ENCODE results near the gene ZNF853.
"Not testable (repeated sequence)": the region's sequence is repeated elsewhere in the genome, so short reads cannot be mapped to it uniquely, and the experiment has no call there.

Gene ZNF853

DNA sequence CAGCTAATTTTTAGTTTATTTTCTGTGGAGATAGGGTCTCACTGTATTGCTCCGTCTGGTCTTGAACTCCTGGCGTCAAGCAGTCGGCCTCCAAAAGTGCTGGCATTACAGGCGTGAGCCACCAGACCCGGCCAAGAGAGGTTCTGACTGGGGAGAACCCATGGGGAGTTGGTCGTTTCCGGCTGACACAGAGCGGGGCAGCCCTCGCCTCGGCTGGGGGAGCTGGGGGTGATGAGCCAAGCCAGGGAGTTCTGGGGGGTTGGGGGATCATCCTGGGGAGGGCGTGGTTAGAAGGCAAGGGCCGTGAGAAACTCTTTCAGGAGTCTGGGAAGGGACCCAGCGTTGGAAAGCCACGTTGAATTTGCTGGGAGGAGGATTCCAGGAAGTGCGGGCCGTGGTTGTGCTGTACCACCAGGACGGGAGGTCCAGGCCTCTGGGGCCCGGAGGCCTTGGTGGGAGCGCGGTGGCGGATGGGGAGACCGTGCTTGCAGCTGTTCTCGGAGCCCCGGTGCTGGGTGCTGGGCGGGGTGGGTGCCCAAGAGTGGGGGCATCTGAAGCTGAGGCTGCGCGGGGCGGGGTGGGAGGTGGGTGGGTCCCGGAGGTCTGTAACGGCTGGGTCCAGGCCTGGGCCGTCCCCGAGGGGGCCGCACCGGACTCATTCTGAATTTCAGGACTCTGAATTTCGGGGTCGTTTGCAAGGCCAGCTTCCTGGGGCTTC is 8.4 kb upstream of the ZNF853 start:
- DNase-seq: no peak

DNA sequence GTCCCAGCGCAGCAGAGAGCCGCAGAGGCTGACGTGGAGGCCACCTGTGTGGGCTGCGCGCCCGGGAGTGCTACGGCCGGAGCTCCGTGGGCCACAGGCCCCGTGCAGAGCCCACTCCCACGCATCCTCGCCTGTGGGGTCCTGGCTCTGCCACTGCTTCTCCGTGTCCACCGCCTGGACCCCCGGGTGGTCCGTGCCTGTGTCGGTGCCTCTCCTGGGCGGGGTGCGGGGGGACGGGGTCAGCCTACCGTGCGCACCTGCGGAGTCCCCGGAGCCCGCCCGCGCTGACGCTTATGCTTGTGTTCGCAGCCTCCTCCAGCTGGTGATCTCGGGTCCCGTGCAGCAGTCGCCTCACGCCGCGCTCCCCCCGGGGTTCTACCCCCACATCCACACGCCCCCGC is 7.8 kb upstream of the ZNF853 start:
- no peak for DNase-seq

DNA sequence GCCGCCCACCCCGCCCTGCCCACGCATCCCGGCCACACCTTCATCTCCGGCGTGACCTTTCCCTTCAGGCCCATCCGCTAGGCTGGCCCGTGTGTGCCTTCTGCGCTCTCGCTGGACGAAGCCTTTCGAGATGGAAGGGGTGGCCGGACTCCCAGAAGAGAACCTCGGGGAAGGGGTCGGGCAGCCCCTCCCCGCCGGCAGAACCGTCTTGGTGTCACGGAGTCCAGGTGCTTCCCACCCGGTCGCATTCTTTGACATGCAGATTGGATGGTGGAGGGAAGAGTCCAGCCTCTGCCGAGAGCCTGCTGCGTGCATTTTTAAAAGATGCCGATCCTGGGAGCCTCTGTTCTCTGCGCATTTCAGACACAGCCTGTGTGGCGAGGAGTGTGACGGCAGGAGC is 7.3 kb upstream of the ZNF853 start:
- DNase-seq: no peak

DNA sequence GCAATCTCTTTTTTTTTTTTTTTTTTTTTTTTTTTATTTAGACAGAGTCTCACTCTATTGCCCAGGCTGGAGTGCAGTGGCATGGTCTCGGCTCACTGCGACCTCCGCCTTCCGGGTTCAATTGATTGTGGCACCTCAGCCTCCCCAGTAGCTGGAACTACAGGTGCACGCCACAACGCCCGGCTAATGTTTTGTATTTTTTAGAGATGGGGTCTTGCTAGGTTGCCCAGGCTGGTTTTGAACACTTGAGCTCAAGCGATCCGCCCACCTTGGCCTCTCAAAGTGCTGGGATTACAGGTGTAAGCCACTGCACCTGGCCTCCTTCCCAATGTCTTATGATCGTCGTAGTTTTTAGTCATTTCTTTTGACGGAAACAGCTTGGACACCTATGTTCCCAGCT is 6.6 kb upstream of the ZNF853 start:
- no peak for DNase-seq

DNA sequence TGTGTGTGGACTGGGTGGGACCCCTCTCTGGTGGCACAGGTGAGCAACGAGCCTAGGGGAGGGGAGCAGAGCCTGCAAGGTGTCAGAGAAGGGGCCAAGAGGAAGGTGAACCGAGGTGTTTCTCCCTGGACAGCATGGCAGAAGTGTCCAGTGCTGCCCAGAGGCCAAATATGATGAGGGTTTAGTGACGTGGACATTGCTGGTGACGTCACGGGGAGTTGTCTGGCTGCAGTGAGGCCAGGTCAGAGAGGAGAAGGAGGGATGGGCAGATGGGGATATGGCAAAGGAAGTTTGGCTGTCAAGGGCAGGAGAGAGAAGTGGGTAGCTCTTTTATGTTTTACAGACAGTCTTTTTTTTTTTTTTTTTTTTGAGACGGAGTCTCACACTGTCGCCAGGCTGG is 2.6 kb upstream of the ZNF853 start:
- DNase-seq: no peak

DNA sequence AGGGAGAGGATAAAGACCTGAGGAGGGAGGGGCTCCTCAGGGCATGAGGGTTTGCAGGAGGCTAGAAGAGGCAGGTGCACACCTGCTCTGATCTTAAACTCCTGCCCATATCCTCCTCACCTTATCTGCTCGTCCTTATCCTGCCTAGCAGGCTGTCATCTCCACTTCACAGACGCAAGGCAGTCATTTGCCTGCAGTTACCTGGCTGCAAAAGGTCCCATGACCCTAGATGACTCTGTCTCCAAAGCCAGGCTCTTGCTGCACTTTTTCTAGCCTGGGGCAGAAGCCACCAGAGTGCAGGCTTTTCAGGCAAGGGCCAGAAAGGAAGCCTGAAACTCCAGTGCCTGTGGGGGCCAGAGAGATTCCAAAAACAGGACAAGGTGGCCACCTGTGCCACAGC is 1.7 kb upstream of the ZNF853 start:
- no peak for DNase-seq

DNA sequence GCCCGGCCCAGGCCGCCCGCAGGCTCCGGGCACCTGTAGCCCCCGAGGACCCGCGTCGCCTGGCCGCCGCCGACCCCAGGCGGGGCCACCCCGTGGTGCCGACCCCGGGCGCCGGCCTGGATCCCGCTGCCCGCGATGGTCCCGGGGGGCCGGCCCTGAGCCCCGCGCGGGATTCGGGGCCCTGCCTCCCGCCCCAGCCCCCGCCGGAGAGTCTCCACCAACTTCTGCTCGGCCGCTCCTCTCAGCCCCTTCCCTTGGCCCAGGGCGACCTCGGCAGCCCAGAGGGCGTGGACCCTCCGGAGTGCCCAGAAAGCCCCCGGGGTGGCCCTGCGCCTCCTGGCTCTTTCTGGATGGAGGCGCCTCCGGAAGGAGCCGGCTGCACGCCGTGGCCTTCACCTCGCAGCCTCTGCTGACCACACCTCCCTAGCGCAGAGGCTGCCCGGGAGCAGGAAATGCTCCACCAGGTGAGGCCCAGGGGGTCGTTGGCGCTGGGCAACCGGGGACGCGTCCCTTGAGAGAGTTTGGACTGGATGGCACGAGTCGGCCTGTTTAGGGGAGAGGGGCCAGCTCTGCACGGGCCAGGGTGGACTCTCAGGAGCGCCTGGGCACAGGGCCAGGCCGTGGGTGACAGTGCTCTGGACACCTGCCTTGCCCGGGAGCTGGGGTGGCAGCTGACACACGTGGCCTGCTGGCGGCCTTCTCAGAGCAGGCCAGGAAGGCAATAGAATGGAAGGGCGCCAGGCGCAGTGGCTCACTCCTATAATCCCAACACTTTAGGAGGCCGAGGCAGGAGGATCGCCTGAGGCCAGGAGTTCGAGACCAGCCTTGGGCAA is 529 bp downstream of the ZNF853 start:
- no peak for DNase-seq

DNA sequence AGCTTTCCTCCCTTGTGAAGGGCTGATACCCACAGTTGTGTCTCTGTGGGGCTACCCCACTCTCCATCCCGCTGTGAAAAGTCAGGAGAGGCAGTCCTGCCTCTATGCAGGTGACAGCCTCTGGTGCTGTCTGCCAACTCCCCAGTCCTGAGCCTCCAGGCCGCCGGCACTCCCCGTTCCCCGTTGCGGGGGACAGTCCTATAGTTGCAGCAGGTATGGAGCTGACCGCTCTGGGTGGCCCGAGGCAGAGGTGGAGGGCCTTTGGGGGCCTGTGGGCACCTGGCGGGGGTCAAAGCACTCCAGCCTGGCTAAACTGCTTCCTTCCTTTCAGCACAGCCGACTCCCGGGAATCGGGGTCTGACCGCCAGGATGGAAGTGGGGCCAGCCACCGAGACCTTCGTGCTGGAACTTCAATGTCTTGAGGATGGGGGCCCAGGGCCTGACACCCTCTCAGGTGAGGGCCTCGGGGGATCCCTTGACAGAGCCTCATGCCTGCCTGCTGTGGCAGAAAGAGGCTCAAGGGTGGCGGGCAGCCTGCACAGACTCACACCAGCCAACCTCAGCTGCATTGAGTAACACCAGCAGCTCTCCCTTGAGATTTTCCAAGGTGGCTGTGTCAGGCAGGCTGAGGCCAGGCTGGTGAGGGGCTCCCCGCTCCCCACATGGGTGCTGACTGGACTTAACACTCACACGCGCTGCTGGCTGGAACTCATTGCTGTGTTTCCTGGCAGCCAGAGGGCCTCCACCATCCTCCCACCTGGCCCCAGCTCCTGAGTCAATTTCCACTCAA is 1.6 kb downstream of the ZNF853 start:
- DNase-seq: no peak

DNA sequence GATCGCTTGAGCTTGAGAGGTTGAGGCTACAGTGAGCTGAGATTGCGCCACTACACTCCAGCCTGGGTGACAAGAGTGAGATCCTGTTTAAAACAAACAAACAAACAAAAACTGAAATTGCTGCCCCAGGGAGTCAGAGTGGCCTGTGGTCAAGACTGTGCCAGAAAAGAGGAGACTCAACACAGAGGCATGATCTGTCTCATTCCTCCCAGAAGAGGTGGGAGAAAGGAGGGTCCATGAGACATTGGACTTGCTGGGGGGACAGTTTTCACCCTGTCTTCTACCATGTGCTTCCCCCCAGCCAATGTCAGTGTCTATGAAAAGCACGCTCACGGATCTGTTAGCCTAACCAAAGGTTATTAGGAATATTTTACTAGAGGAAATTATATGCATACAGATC is 3.2 kb downstream of the ZNF853 start:
- no peak for DNase-seq

DNA sequence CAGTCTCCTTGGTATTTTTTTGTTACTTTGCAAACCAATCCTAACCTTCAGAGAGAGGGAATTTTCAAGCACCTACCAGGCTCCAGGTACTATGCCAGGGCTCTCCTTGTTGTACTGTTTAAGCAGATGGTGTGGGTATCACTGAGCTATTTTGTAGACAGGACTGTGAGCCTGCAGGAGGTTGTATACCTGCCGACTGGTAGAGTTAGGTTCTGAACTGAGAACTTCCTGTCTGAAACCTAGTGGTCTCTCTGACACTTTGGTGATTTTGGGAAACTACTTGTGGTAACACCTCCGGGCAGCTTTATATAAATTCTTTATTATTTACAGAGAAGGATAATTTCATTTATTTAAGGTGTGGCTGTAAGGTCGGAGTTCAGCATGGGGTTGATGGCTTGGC is 4.6 kb downstream of the ZNF853 start:
- DNase-seq: no peak

DNA sequence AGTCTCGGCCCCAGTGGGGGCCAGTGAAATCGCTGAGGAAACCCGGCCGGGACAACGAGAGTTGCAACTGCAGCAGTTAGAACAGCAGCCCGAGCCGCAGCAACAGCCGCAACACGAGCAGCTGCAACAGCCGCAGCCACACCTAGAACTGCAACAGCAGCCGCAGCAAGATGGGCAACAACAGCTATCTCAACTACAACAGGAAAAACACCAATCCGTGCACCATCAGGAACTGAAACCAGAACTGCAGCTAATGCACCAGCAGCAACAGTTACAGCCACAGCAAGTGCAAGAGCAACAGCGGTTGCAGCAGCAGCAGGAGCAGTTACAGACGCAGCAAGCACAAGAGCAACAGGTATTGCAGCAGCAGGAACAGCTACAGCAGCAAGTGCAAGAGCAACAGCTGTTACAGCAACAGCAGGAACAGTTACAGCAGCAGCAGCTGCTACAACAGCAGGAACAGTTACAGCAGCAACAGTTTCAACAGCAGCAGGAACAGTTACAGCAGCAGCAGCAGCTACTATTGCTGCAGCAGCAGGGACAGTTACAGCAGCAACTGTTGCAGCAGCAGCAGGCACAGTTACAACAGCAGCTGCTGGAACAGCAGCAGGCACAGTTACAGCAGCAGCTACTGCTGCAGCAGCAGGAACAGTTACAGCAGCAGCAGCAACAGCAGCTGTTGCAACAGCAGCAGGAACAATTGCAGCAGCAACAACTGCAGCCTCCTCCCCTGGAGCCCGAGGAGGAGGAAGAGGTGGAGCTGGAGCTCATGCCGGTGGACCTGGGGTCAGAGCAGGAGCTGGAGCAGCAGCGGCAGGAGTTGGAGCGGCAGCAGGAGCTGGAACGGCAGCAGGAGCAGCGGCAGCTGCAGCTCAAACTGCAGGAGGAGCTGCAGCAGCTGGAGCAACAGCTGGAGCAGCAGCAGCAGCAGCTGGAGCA is 6.1 kb downstream of the ZNF853 start:
- DNase-seq: no peak

DNA sequence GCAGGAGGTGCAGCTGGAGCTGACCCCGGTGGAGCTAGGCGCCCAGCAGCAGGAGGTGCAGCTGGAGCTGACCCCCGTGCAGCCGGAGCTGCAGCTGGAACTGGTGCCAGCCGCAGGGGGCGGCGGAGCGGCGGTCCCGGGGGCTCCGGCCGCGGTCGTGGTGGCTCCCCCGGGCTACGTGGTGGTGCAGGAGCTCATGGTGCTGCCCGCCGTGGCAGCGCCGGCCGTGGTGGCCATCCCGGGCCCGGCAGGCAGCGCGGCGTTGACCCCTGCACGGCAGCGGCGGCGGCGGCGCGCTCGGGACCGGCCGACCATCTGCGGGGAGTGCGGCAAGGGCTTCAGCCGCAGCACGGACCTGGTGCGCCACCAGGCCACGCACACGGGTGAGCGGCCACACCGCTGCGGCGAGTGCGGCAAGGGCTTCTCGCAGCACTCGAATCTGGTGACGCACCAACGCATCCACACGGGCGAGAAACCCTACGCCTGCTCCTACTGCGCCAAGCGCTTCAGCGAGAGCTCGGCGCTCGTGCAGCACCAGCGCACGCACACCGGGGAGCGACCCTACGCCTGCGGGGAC is 6.8 kb downstream of the ZNF853 start:
- DNase-seq: no peak

DNA sequence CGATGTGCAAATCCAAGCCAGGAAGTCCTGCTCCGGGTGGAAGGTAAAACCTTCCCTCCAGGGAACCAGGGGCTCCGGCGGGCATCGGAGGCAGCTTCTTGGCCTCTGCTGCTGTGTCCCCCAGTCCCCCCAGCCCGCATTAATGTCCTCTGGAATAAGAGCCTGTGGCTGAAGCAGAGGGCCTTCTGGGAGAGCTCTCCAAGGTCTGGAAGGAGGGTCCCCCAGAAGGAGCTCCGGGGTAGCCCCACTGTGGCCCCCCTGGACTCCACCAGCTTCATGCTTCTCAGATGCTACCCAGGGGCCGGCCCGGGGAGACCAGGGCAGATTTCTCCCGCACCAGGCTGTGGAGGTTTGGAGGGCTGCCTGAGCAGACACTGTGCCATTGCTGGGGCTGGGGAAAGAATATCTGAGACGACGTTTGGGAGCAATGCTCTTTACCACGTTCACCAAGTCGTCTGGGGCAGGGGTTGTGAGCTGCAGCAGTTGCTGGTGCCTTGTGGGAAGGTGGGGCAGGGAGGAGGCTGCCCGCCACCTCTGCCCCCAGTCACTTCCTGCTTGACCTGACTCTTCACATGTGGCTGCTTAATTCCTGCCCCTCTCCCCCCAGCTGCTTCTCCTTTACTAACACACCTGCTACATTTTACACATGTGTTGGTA is 8.3 kb downstream of the ZNF853 start:
- no peak for DNase-seq

DNA sequence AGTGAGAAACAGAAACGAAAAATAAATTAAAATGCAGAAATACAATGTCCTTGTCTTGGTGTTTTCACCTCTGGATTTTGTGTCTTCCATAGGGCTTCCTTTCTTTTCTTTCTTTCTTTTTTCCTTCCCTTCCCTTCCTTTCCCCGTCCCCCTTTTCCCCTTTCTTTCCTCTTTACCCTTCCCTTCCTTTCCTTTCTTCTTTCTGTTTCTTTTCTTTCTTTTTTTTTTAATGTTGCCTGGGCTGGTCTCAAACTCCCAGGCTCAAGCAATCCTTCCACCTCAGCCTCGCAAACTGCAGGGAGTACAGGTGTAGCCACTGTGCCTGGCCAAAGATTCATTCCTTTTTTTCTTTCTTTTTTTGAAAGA is 8.8 kb downstream of the ZNF853 start:
- DNase-seq: no peak

DNA sequence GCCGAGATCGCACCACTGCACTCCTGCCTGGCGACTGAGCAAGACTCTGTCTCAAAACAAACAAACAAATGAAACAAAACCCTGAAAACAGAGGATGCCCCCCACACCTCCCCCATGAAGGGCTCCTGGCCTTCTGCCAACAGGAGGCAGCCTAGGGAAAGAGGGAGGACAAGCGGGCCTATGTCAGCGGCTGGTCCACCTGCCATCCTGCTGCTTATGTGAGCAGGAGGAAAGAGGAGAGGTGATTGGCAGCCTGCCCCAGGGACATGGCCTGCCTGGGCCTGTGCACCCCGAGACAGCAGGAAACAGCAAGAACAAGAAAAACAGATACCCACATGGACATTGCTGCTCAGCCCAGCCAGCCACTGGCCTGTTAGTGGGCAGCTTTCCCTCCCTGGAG is 12.6 kb downstream of the ZNF853 start:
- DNase-seq: no peak

DNA sequence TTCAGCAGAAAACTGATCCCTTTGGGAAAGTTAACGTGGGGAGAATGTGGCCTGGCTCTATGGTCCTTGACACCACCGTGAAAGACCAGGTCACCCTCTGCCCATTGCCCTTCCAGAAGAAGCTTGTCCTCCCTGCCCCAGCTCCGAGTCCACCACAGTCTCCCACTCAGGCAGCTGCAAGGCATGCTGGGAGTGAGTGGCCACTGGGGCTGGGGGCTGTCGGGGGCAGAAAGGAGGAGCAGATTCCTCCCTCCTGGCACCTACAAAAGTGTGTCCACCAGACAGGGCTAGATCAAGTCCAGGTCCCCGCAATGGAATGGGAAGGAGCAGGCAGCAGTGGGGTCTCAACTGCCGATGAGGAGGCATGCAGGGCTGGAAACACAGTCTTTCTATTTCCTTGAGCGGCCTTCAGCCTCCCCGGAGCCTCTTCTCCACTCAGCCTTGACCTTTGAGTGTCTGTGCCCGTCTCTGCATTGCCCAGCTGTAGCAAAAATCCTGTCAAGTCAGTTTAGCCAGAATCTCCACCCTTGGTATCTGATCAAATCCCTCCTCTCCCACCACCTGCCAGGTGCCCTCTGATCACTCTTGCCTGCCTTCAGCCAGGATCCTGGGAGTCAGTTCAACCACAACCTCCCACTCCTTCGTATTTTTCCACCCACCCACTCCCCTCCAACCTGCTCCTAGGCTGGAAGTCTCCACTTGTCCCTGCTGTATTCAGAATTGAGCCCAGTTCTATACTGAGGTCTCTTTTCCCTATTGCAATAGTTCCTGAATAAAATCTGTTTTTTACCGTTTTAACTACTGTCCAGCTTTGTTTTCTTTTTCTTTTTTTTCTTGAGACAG is 14.8 kb downstream of the ZNF853 start:
- DNase-seq: no peak

DNA sequence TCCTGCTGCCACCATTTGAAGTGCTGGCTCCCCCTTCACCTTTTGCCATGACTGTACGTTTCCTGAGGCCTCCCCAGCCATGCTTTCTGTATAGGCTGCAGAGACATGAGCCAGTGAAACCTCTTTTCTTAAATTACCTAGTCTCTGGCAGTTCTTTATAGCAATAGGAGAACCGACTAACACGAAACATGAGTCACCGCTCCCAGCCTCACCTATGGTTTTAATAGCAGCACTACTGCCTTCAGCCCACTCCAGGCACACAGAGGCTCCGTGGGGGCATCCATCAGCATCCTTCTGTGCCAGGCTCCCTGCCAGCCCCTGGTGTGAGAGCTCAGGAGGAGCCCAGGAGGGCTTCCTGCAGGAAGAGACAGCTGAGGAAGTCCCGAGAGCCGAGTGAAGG is 16.2 kb downstream of the ZNF853 start:
- DNase-seq: no peak

DNA sequence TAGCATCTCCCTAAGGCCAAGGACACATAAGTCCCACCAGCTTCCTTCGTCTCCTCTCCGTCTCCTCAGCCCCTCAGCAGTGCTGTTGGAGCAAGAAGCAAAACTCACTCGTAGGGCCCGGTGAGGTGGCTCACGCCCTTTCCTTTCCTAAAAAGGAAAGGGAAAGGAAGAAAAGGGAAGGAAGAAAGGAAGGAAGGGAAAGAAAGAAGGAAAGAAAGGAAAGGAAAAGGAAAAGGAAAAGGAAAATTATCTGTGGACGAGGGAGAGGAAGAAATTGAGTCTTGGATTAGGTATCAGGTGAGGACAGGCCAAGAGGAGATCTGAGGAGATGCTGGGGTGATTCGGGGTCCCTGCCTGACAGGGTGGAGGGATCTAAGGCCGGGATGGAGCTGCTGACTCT is 18.6 kb downstream of the ZNF853 start:
- DNase-seq: no peak

DNA sequence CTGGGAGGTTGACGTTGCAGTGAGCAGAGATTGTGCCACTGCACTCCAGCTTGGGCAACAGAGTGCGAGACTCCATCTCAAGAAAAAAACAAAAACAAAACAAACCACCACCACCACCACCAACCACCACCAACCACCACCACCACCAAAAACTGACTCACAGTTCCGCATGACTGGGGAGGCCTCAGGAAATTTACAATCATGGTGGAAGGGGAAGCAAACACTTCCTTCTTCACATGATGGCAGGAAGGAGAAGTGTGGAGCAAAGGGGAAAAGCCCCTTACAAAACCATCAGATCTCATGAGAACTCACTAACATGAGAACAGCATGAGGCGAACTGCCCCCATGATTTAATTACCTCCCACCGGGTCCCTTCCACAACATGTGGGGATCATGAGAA is 19.6 kb downstream of the ZNF853 start:
- not testable (repeated sequence) for DNase-seq

DNA sequence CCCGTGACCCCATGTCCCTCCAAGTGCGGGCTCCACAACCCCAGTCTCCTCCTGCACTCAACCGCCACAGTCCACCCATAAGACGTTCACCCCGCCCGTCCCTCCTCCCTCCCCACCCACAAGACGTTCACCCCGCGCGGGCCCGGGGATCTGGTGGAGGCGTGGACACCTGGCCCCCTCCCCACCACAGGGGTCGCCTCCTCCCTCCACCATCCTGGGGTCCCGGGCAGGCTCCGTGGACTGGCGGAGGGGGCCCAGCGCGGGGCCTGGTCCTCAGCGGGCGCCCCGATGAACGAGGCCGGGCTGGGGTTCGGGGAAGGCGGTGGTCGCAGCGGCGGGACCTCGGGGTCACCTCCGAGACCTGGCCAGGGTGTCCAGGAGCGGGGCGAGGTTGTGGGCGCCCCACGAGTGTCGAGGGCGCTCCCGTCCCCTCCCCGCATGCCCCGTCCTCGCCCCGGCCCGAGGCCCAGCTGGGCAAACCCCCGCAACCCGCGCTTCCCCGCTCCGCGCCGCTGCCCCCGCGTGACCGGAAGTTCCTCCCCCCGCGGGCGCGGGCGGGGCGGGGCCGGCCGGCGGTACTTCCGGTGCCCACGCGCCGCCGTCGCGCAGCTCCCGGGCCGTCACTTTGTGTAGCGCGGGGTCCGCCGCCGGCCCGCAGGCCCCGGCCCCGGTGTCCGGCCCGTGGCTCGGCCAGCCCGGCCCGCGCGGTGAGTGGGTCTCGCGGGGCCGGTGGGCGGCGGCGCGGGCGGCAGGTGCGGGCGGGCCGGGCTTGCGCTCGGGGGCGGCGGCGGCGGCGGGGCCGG is 21.5 kb downstream of the ZNF853 start, which contains the start of gene ZNF316:
ZNF316 (plus strand) TSS at position 578 of the 803 bp plus-strand sequence. CDS start 5,092 bp downstream, outside the sequence.
- DNase-seq: peak; percentile 52

Measured in effector CD4-positive, alpha-beta T cell (primary cell).